ENCODE data around the gene AKR1C8. TPM values are rescaled to one million over a fixed set of nuclear protein-coding genes. Genes with fewer than 3 reads are reported as not detected.
"Not testable (repeated sequence)": the region's sequence is repeated elsewhere in the genome, so short reads cannot be mapped to it uniquely, and the experiment has no call there.

The AKR1C8 gene
- total RNA-seq, 2 donors from 2014 or later, result not detected

- H3K9ac ChIP-seq (ENCODE audit: low read depth in 2 of 2, low read length in 2 of 2), result no peak overlapping the region
- intact Hi-C loops (cut with DNase I), result no loop called here
- no peaks in the 10 kb centered on the region for H3K4me1 ChIP-seq
- H3K4me3 ChIP-seq, result no peak overlapping the region
- H3K27ac ChIP-seq, result no peak overlapping the region
- H3K36me3 ChIP-seq, result no peaks in the 10 kb centered on the region
- H3K27me3 ChIP-seq, result no peaks in the 10 kb centered on the region
- no peak for DNase-seq
- TF ChIP-seq CTCF (IDR thresholded peaks at IDR 0.05), result no peak
- H3K9me3 ChIP-seq, result no peaks in the 10 kb centered on the region
Measured at GRCh38 chr10:5216801-5217200, 31.9 kb upstream of the AKR1C8 start.

GRCh38 chr10:5211696-5212536 lies 27.0 kb upstream of the AKR1C8 start:
- Histone ChIP-seq H3K9me3 (no peaks in the 10 kb centered on the region), H3K9ac (ENCODE audit: low read depth in 2 of 2, low read length in 2 of 2) (no peak overlapping the region), H3K27me3 (no peaks in the 10 kb centered on the region), H3K27ac (no peak overlapping the region), H3K36me3 (no peaks in the 10 kb centered on the region), H3K4me3 (no peak overlapping the region), H3K4me1 (no peaks in the 10 kb centered on the region)
- no peak for DNase-seq
- intact Hi-C loops (cut with DNase I), result no loop called here
- TF ChIP-seq CTCF (IDR thresholded peaks at IDR 0.05), result no peak

GRCh38 chr10:5210261-5210660 lies 25.3 kb upstream of the AKR1C8 start:
- H3K4me3 ChIP-seq; H3K9ac ChIP-seq (ENCODE audit: low read depth in 2 of 2, low read length in 2 of 2); H3K27me3 ChIP-seq; H3K36me3 ChIP-seq; intact Hi-C loops (cut with DNase I); H3K4me1 ChIP-seq; H3K9me3 ChIP-seq; H3K27ac ChIP-seq; DNase-seq: not testable (repeated sequence)

- H3K27me3 ChIP-seq; H3K9me3 ChIP-seq; H3K27ac ChIP-seq; H3K9ac ChIP-seq (ENCODE audit: low read depth in 2 of 2, low read length in 2 of 2); intact Hi-C loops (cut with DNase I); H3K4me3 ChIP-seq; H3K4me1 ChIP-seq; H3K36me3 ChIP-seq; DNase-seq: not testable (repeated sequence)
Measured at GRCh38 chr10:5209776-5210175, 24.8 kb upstream of the AKR1C8 start.

GRCh38 chr10:5206799-5207198 lies 21.8 kb upstream of the AKR1C8 start:
- intact Hi-C loops (cut with DNase I), result no loop called here
- H3K9me3 ChIP-seq, result no peaks in the 10 kb centered on the region

GRCh38 chr10:5199398-5199797 lies 14.4 kb upstream of the AKR1C8 start:
- no peak for TF ChIP-seq CTCF (IDR thresholded peaks at IDR 0.05)
- intact Hi-C loops (cut with DNase I), result no loop called here
- no peaks in the 10 kb centered on the region for H3K9me3 ChIP-seq
- H3K4me1 ChIP-seq, result no peaks in the 10 kb centered on the region
- no peaks in the 10 kb centered on the region for H3K36me3 ChIP-seq
- no peak for DNase-seq
- no peak overlapping the region for H3K27ac ChIP-seq
- H3K9ac ChIP-seq (ENCODE audit: low read depth in 2 of 2, low read length in 2 of 2), result no peak overlapping the region
- H3K4me3 ChIP-seq, result no peak overlapping the region
- H3K27me3 ChIP-seq, result no peaks in the 10 kb centered on the region

More at GRCh38 chr10:5206799-5207198, 21.8 kb upstream of the AKR1C8 start:
- Histone ChIP-seq H3K4me3 (no peak overlapping the region), H3K4me1 (no peaks in the 10 kb centered on the region), H3K36me3 (no peaks in the 10 kb centered on the region), H3K27me3 (no peaks in the 10 kb centered on the region), H3K27ac (no peak overlapping the region), H3K9ac (ENCODE audit: low read depth in 2 of 2, low read length in 2 of 2) (no peak overlapping the region)
- TF ChIP-seq CTCF (IDR thresholded peaks at IDR 0.05), result no peak
- DNase-seq, result no peak
